K562 (cell line): ENCODE results near the gene RAB3D. TPM values are rescaled to one million over a fixed set of nuclear protein-coding genes. Genes with fewer than 3 reads are reported as not detected.

Experiments
- CSDE1 ChIP-seq, 2 experiments: fragments of 450-650 bp; IDR thresholded peaks; 2 replicates each; pipeline ENCODE4 v1.6.1; 2016; ENCODE audit warnings: mild to moderate bottlenecking in 1 of 2
- HDAC1 ChIP-seq, 2 experiments: fragments of 450-650 bp; IDR thresholded peaks; 2 replicates each; pipeline ENCODE4 v1.6.1; 2016 to 2017; ENCODE audit warnings: inconsistent platforms in 1 of 2, mild to moderate bottlenecking in 1 of 2, moderate library complexity in 1 of 2
- L3MBTL2 ChIP-seq: fragments of 450-650 bp; IDR thresholded peaks from 2 replicates; pipeline ENCODE4 v1.6.1; 2016; ENCODE audit warnings: mild to moderate bottlenecking, moderate library complexity
- PTBP1 ChIP-seq: fragments of 200-400 bp; formaldehyde crosslinking; IDR thresholded peaks from 2 replicates; pipeline ENCODE4 v1.6.1; 2017; ENCODE audit warnings: low read depth, low read length
- TEAD1 ChIP-seq, 2 experiments: fragments of 450-650 bp in 1 of 2; sonication (generic) in 1 of 2; formaldehyde crosslinking; IDR thresholded peaks; 2 replicates each; pipeline versions ENCODE4 v1.4.0 to v1.8.0; 2020 to 2022; ENCODE audit warnings: mild to moderate bottlenecking in 2 of 2, missing genetic modification reagents in 1 of 2
- ZFX ChIP-seq: sonication (generic); formaldehyde crosslinking; IDR thresholded peaks from 2 replicates; pipeline ENCODE4 v1.8.0; 2022; ENCODE audit warnings: mild to moderate bottlenecking, missing genetic modification reagents, moderate library complexity
- polyA plus RNA-seq, 8 experiments: library from polyadenylated mRNA; depleted of rRNA in 4 of 8; stranded (reverse) in 5 of 8; unstranded in 3 of 8; fragments of >200 nt; fragmentation: Nextera tagmentation in 2 of 8; fragmentation: Illumina TruSeq in 1 of 8; extraction: Ambion mirVana in 2 of 8; extraction: Trizol in 1 of 8; gene quantifications; 2 replicates each; pipeline versions ENCODE4 v1.2.1 to v1.2.3, GENCODE V29; 2011 to 2014; ENCODE audit warnings: inconsistent platforms in 1 of 8, missing spikeins in 1 of 8
- total RNA-seq, 7 experiments: library from RNA; depleted of rRNA in 6 of 7; stranded (reverse); fragments of >200 nt in 6 of 7; fragmentation: Illumina TruSeq in 2 of 7; extraction: Trizol in 2 of 7; gene quantifications; 2 replicates each; pipeline versions ENCODE4 v1.2.1 to v1.2.3, GENCODE V29; 2011 to 2021; ENCODE audit warnings: low replicate concordance in 1 of 7
- TF ChIP-seq, protein P1 (sequence below), 2 experiments: IDR thresholded peaks in 1 of 2; conservative IDR thresholded peaks in 1 of 2; 2 replicates each; pipeline ENCODE4 v1.6.1; 2016; ENCODE audit warnings: low read depth in 2 of 2, mild to moderate bottlenecking in 1 of 2, missing compliant biosample characterization in 1 of 2, missing genetic modification characterization in 1 of 2, moderate library complexity in 1 of 2
- TF ChIP-seq, protein P2 (sequence below), 2 experiments: fragments of 450-650 bp; formaldehyde crosslinking in 1 of 2; IDR thresholded peaks; 2 replicates each; pipeline versions ENCODE4 v1.4.0 to v1.6.1; 2014 to 2020; ENCODE audit warnings: mild to moderate bottlenecking in 2 of 2, borderline replicate concordance in 1 of 2, low read depth in 1 of 2

RAB3D gene
- total and polyA plus RNA-seq, 9 of the 15 experiments (the other 6 are each of a cell fraction or from before 2014, with no cell fraction given): 0.34 to 3.3 (median 1.3) TPM

DNA sequence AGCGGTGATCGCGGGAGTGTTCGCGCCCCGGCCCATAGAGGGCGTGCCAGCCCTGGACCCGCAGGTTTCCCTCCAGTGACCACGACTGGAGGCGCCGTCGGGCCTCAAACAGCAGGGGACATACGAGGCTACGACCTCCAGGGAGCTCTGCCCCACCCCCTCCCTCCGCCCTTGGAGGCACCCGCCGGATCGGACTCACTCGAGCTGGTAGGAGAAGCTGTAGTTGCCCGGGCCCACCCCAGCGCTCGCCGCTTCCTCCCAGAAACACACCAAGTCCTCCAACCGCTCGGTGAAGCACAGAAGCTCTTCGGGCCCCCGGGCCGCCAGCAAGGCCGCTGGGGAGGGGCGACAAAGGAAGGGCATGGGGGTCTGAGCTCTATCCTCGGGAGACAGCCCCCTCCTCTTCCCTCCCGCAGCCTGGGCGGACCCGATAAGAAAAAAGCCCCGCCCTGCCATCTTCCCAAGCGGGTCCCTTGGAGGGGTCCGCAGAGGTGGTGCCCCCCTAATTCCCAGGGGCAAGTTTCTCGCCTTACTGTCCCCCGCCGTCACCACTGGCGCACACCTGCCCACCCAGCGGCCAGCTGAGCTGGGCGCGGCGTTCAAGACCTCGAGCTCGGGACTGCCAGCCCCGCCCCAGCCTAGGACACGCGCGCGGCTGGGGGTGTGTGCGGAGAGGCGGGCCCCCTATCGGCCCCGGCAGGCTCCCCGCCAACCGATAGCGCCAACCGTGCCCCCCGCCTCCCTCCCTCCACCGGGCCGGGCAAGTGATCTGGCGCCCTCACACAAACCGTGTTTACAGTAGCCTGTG is 43.6 kb upstream of the RAB3D start (continued):
- TF ChIP-seq, protein P1, sequence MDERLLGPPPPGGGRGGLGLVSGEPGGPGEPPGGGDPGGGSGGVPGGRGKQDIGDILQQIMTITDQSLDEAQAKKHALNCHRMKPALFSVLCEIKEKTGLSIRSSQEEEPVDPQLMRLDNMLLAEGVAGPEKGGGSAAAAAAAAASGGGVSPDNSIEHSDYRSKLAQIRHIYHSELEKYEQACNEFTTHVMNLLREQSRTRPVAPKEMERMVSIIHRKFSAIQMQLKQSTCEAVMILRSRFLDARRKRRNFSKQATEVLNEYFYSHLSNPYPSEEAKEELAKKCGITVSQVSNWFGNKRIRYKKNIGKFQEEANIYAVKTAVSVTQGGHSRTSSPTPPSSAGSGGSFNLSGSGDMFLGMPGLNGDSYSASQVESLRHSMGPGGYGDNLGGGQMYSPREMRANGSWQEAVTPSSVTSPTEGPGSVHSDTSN (CRISPR knock-in tag; IDR thresholded peaks at IDR 0.05; ENCODE audit: low read depth): no peak
- TF ChIP-seq, protein P1 (tag; conservative IDR thresholded peaks at IDR 0.05; ENCODE audit: low read depth): no peak
- TF ChIP-seq ZFX (CRISPR knock-in tag): peak; percentile 64
- TF ChIP-seq HDAC1 (IDR thresholded peaks at IDR 0.05): peak in 1 of 2 experiments; percentile 30; a peak in 3 of 4 replicates
- TF ChIP-seq CSDE1 (IDR thresholded peaks at IDR 0.05): no peak
- TF ChIP-seq PTBP1: 0 out of 2 replicates have a peak, but pooled peaks have one; percentile 35
- TF ChIP-seq TEAD1 (CRISPR knock-in tag; IDR thresholded peaks at IDR 0.05): peak in 1 of 2 experiments; percentile 88; a peak in 2 of 4 replicates
- TF ChIP-seq L3MBTL2: peak; percentile 88
- TF ChIP-seq, protein P2, sequence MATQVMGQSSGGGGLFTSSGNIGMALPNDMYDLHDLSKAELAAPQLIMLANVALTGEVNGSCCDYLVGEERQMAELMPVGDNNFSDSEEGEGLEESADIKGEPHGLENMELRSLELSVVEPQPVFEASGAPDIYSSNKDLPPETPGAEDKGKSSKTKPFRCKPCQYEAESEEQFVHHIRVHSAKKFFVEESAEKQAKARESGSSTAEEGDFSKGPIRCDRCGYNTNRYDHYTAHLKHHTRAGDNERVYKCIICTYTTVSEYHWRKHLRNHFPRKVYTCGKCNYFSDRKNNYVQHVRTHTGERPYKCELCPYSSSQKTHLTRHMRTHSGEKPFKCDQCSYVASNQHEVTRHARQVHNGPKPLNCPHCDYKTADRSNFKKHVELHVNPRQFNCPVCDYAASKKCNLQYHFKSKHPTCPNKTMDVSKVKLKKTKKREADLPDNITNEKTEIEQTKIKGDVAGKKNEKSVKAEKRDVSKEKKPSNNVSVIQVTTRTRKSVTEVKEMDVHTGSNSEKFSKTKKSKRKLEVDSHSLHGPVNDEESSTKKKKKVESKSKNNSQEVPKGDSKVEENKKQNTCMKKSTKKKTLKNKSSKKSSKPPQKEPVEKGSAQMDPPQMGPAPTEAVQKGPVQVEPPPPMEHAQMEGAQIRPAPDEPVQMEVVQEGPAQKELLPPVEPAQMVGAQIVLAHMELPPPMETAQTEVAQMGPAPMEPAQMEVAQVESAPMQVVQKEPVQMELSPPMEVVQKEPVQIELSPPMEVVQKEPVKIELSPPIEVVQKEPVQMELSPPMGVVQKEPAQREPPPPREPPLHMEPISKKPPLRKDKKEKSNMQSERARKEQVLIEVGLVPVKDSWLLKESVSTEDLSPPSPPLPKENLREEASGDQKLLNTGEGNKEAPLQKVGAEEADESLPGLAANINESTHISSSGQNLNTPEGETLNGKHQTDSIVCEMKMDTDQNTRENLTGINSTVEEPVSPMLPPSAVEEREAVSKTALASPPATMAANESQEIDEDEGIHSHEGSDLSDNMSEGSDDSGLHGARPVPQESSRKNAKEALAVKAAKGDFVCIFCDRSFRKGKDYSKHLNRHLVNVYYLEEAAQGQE (IDR thresholded peaks at IDR 0.05; ENCODE audit: borderline replicate concordance): peak; percentile 91
- TF ChIP-seq, protein P2 (CRISPR knock-in tag; IDR thresholded peaks at IDR 0.05; ENCODE audit: low read depth): no peak
- TF ChIP-seq, all 486 proteins: peak for 128
